ENCODE results near the gene SLC2A4RG. TPM values are rescaled to one million over a fixed set of nuclear protein-coding genes. Genes with fewer than 3 reads are reported as not detected.
A peak's percentile ranks its signal among the peaks of the same experiment; 100 is the strongest.

Gene SLC2A4RG
- polyA plus RNA-seq, 3 donors from 2014 or later, result 1.5 to 3.6 (median 3.2) TPM

GRCh38 chr20:63744574-63745423, 5.2 kb downstream of the SLC2A4RG start:
- Mint-ChIP-seq H3K27ac (no peak overlapping the region), H3K9me3 (no peaks in the 10 kb centered on the region), H3K36me3 (peaks cover 0 to 4% (median 0%) of the 10 kb centered on the region in 3 donors), H3K27me3 (ENCODE audit: low read depth in 3 of 3) (no peaks in the 10 kb centered on the region), H3K4me1 (peaks cover 0 to 4% of the 10 kb centered on the region in 2 donors), H3K4me3 (no peak overlapping the region)
- DNase-seq, result no peak

GRCh38 chr20:63745424-63745805, 5.8 kb downstream of the SLC2A4RG start:
- H3K4me3 Mint-ChIP-seq, result no peak overlapping the region
- peaks cover under 1 to 7% of the 10 kb centered on the region in 2 donors for H3K4me1 Mint-ChIP-seq
- peaks cover 0 to 4% (median 0%) of the 10 kb centered on the region in 3 donors for H3K36me3 Mint-ChIP-seq

GRCh38 chr20:63745961-63746731, 6.6 kb downstream of the SLC2A4RG start:
- peaks cover 0 to 4% (median 0%) of the 10 kb centered on the region in 3 donors for H3K36me3 Mint-ChIP-seq
- H3K9me3 Mint-ChIP-seq, result no peaks in the 10 kb centered on the region
- no peak for DNase-seq
- peaks cover 0 to 2% (median 0%) of the 10 kb centered on the region in 3 donors for H3K27me3 Mint-ChIP-seq (ENCODE audit: low read depth in 3 of 3)
- H3K4me3 Mint-ChIP-seq, result no peak overlapping the region
- H3K4me1 Mint-ChIP-seq, result peaks cover 8 to 14% of the 10 kb centered on the region in 2 donors
- no peak overlapping the region for H3K27ac Mint-ChIP-seq

More at GRCh38 chr20:63745424-63745805, 5.8 kb downstream of the SLC2A4RG start:
- no peaks in the 10 kb centered on the region for H3K9me3 Mint-ChIP-seq
- no peaks in the 10 kb centered on the region for H3K27me3 Mint-ChIP-seq (ENCODE audit: low read depth in 3 of 3)
- H3K27ac Mint-ChIP-seq, result no peak overlapping the region
- no peak for DNase-seq

GRCh38 chr20:63746751-63747315, 7.3 kb downstream of the SLC2A4RG start:
- Mint-ChIP-seq H3K9me3 (no peaks in the 10 kb centered on the region), H3K4me3 (no peak overlapping the region), H3K27ac (no peak overlapping the region), H3K27me3 (ENCODE audit: low read depth in 3 of 3) (peaks cover 0 to 2% (median 0%) of the 10 kb centered on the region in 3 donors), H3K4me1 (peaks cover 10 to 16% of the 10 kb centered on the region in 2 donors), H3K36me3 (peaks cover 0 to 4% (median 0%) of the 10 kb centered on the region in 3 donors)
- no peak for DNase-seq

GRCh38 chr20:63747622-63748069, 8.1 kb downstream of the SLC2A4RG start:
- Mint-ChIP-seq H3K4me3 (no peak overlapping the region), H3K27me3 (ENCODE audit: low read depth in 3 of 3) (peaks cover 0 to 2% (median 0%) of the 10 kb centered on the region in 3 donors), H3K4me1 (peaks cover 10 to 20% of the 10 kb centered on the region in 2 donors), H3K27ac (no peak overlapping the region), H3K9me3 (no peaks in the 10 kb centered on the region), H3K36me3 (peaks cover 0 to 4% (median 0%) of the 10 kb centered on the region in 3 donors)
- DNase-seq, result no peak

GRCh38 chr20:63748070-63748933, 8.7 kb downstream of the SLC2A4RG start:
- Mint-ChIP-seq H3K36me3 (peaks cover 0 to 4% (median 0%) of the 10 kb centered on the region in 3 donors), H3K27ac (no peak overlapping the region)

GRCh38 chr20:63748934-63749270, 9.3 kb downstream of the SLC2A4RG start:
- Mint-ChIP-seq H3K9me3 (no peaks in the 10 kb centered on the region), H3K4me3 (no peak overlapping the region), H3K4me1 (peaks cover 14 to 29% of the 10 kb centered on the region in 2 donors), H3K36me3 (peaks cover 0 to under 1% (median 0%) of the 10 kb centered on the region in 3 donors), H3K27me3 (ENCODE audit: low read depth in 3 of 3) (peaks cover 0 to 2% (median 0%) of the 10 kb centered on the region in 3 donors), H3K27ac (no peak overlapping the region)
- no peak for DNase-seq

More at GRCh38 chr20:63748070-63748933, 8.7 kb downstream of the SLC2A4RG start:
- no peak for DNase-seq
- Mint-ChIP-seq H3K4me3 (no peak overlapping the region), H3K4me1 (peaks cover 10 to 24% of the 10 kb centered on the region in 2 donors), H3K9me3 (no peaks in the 10 kb centered on the region), H3K27me3 (ENCODE audit: low read depth in 3 of 3) (peaks cover 0 to 2% (median 0%) of the 10 kb centered on the region in 3 donors)

GRCh38 chr20:63749597-63750508, 10.3 kb downstream of the SLC2A4RG start:
- Mint-ChIP-seq H3K27ac (no peak overlapping the region), H3K4me3 (peak overlapping the region in 1 of 5 donors; percentile 15), H3K27me3 (ENCODE audit: low read depth in 3 of 3) (peaks cover 0 to 2% (median 2%) of the 10 kb centered on the region in 3 donors), H3K36me3 (no peaks in the 10 kb centered on the region), H3K9me3 (no peaks in the 10 kb centered on the region), H3K4me1 (peaks cover 19 to 35% of the 10 kb centered on the region in 2 donors)
- no peak for DNase-seq

GRCh38 chr20:63750807-63751470, 11.4 kb downstream of the SLC2A4RG start:
- Mint-ChIP-seq H3K9me3 (no peaks in the 10 kb centered on the region), H3K4me3 (peak overlapping the region; percentile 57 to 82 (median 76)), H3K27ac (peak overlapping the region; percentile 62 to 88 (median 74)), H3K36me3 (no peaks in the 10 kb centered on the region), H3K4me1 (peaks cover 27 to 45% of the 10 kb centered on the region in 2 donors), H3K27me3 (ENCODE audit: low read depth in 3 of 3) (peaks cover 0 to 2% (median 2%) of the 10 kb centered on the region in 3 donors)
- DNase-seq, result peak; percentile 49 to 67 (median 61)

GRCh38 chr20:63751471-63752271, 12.1 kb downstream of the SLC2A4RG start:
- H3K4me3 Mint-ChIP-seq, result peak overlapping the region; percentile 57 to 82 (median 76)
- H3K9me3 Mint-ChIP-seq, result no peaks in the 10 kb centered on the region
- no peaks in the 10 kb centered on the region for H3K36me3 Mint-ChIP-seq
- no peak for DNase-seq
- peaks cover 35 to 53% of the 10 kb centered on the region in 2 donors for H3K4me1 Mint-ChIP-seq
- peaks cover 0 to 4% (median 2%) of the 10 kb centered on the region in 3 donors for H3K27me3 Mint-ChIP-seq (ENCODE audit: low read depth in 3 of 3)
- H3K27ac Mint-ChIP-seq, result peak overlapping the region in 5 of 6 donors; percentile 66 to 88 (median 79)
